HK-2 (cell line): ENCODE results near the gene CRAMP1.
A peak's percentile ranks its signal among the peaks of the same experiment; 100 is the strongest.

Experiments used
- DNase-seq: peaks from one replicate; pipeline ENCODE4 v3.0.0-alpha.2; 2018; ENCODE audit not compliant: unreplicated experiment

Gene CRAMP1

DNA sequence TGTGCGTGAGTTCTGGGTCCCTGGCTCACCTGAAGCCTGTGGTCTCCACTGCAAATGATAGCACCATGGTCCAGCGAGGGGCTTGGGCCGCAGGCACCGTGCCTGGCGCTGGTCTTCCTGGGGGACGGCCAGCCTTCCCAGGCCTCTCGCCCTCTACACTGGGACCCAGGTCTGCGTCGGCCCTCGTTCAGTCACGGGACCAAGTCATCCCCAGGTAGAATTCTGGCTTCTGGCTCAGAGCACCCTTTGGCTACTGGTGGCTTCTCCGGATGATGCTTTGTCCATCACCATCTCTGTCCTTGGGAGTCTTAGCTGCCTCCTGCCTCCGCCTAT is 20.4 kb downstream of the CRAMP1 start:
- DNase-seq, result no peak

DNA sequence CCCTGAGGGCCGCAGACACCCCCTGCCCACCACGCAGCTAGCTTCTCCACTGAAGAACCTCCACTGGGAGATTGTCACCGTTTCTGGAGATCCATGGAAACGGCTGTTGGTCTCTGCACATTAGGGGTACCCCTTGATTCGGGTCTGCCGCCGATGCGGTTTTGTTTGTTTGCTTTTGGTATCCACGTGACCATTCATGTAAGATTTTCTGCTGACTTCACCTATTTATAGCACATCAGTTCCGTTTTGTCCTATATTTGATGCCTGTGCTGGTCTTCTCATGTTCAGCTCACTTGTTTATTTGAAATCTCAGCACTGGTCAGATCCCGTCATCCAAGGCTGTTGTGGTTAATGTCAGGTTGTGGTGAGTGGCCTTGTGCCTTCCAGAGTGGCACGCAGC is 21.1 kb downstream of the CRAMP1 start:
- no peak for DNase-seq

DNA sequence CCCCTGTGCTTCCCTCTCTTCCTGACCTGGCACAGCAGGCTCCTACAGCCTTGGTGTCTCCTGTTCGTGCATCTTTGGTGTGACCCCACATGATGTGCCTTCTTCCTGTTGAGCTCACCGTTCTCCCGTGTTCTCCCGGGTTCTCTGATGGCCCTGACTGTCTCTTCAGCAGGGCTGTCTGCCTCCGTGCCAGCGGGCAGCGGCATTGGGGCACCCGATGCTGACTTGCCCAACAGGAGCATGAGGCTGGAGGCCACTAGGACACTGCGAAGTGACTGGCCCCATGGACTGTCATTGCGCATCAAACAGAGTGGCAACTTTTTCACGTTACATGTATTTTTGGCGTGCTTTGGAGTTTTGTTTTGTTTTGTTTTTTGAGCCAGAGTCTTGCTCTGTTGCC is 22.4 kb downstream of the CRAMP1 start:
- no peak for DNase-seq

DNA sequence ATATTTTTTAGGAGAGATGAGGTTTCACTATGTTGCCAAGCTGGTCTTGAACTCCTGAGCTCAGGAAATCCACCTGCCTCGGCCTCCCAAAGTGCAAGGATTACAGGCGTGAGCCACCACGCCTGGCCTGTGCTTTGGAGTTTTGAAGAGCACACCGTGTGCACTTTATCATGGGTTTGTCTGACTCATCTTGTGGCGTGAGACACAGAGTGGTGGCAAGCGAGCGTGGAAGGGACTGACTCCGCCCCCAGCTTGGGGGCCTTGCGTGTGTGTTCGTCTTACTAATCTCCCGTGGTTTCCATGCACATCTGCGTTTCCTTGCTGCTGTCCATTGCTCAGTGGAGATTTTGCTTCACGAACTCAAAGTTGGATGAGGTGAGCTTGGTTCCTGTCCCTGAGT is 22.9 kb downstream of the CRAMP1 start:
- DNase-seq, result no peak

- DNase-seq, result no peak
These were observed 25.4 kb downstream of the CRAMP1 start for GRCh38 chr16:1637526-1637925.

- no peak for DNase-seq
These were observed 26.6 kb downstream of the CRAMP1 start for GRCh38 chr16:1638757-1639156.

DNA sequence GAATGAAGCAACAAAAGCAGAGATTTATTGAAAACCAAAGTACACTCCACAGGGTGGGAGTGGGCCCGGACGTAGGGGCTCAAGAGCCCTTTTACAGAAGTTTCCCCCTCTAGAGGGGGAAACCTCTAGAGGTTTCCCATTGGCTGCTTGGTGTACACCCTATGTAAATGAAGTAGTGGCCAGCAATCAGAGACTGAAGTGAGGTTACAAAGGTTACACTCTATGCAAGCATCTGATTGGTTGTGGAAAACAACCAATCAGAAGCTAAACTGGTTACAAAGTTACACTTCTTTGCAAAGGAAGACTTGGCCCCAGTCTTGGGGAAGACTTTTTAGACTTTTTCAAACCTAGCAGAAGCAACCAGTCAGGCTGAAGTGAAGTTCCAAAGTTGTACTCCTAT is 27.1 kb downstream of the CRAMP1 start:
- no peak for DNase-seq

DNA sequence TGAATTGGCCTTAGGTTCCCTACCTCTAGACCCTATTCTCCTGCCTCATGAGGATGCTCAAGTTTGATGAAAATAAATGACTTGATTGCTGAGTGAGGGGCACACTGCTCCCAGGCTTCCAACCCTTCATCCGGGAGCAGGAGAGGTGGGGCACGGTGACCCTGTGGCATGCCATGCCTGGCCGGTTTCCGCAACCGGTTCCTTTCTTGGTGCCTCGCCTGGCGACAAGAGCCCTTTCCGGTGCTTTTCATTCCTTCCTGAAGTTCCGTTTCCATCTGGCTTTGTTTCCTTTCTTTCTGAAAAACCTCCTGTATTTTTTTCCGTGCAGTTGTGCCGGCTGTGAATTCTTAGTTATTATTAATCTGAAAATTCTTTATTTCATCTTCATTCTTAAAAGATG is 27.7 kb downstream of the CRAMP1 start:
- no peak for DNase-seq

GRCh38 chr16:1640261-1640941 is 28.2 kb downstream of the CRAMP1 start:
- DNase-seq, result no peak

DNA sequence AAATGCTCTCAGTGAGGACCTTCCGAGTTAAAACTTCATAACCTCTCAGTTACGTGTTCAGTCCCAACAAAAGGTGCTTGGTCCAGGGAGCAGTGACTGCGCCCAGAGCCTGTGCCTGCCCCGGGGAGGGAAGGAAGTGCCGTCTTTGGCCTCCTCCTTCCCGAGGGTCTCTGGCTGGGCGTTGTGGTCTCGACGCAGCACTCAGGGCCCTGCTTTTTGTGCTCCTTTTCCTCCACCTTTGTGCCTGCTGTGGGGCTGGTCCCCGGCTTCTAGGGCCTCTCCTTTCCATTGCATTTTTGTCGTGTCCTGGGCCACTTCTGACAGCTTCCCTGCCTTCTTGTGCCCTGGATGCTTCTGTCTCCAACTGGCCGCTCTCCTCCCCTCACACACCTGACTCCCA is 29.1 kb downstream of the CRAMP1 start:
- no peak for DNase-seq

DNA sequence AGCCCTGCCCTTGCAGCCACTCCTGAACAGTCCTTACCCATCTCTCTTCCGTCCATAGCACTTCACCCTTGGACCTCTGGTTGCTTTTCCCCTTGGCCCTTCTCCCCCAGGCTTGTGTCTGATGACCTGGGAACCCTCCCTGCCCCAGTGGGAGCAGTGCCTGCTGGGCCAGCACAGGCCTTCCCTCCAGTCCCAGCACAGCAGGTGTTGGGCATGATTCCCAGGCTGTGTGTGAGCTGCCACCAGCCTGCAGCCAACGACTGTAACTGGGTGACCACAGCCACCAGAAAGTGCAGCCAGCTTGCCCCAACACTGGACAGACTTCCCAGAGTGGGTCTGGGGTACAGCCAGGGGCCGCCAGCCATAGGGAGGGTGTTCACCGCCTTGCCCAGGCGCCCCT is 30.0 kb downstream of the CRAMP1 start:
- no peak for DNase-seq

DNA sequence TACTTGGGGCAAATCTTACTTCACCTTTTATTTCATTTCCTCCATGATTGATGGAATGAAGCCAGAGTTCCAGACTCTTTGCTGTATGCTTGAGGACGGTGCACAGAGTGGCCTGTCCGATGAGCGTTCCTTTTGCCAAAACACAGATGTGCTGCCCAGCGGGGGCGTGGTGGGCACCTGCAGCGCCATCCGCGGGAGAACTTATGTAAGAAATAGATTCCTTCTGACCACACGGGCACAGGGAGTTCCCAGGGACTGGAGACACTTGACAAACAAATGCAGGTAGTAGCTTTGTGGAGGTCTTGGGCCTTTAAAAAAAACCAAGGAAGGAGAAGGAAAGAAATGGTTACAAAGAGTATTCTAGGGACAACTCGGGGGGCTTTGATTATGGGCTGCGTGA is 30.6 kb downstream of the CRAMP1 start:
- no peak for DNase-seq

DNA sequence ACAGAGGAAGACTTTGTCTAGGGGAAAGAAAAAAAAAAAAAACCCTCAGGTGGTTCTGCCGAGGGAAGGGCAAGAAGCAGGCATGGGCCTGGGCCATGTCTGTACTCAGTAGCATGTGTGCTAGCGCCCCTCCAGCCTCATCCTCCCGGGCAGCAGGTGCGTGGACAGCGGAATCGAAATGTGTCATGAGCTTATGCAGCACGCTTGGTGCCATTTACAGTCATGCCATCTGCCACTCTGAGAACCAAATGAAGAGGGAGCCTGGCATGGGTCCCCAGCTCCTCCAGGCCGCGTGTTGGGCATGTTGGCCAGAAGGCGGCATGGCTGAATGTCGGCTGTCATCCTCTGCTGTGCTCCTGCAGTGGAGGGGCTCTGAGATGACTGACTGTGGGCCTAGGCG is 31.4 kb downstream of the CRAMP1 start:
- DNase-seq, result no peak

DNA sequence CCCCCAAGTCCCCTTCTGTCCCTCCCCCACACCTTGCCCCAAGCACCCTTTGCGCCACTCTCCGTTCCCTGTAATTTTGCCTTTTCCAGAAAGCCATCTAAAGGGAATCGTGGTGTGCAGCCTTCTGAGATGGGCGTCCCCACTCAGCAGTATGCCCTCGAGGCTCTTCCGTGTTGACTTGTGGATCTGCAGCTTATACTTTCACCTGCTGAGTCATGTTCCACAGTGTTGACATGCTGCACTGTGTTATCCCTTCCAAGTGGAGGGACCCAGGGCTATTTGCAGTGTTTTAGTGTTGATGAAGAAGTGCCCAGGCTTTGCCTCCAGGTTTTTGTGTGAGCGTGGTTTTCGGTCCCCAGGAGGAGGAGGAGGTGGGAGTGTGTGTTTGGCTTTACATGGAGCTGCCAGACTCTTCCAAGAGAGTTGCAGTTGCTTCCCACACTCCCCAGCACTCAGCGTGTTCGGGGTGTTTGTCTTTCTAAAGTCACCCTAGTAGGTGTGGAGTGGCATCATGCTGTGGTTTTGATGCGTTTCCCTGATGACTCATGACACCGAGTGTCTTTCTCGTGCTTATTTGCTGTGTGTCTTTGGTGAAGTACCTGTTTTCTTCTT is 33.9 kb downstream of the CRAMP1 start:
- DNase-seq, result peak; percentile 7

GRCh38 chr16:1647856-1648255 is 35.7 kb downstream of the CRAMP1 start:
- no peak for DNase-seq

DNA sequence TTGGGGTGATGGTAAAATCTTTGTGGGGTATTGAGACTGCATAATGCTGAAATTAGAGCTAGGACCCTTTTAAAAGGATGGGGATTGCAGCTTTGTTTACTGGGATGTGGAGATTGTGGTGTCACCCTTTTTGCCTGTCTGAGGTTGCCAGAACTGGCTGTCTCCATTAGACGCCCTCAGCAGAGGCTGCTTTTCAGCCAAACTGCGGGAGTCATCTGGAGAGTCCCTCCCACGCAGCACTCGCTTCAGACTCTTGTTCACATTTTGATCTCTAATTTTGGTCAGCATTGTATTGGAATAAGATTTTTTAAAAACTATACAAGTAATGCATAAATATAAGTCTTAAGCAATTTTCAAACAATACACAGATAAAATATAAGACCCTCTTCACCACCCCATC is 38.0 kb downstream of the CRAMP1 start:
- no peak for DNase-seq

GRCh38 chr16:1651094-1651973 is 39.2 kb downstream of the CRAMP1 start:
- no peak for DNase-seq

- no peak for DNase-seq
These were observed 39.8 kb downstream of the CRAMP1 start for GRCh38 chr16:1651974-1652312.

- no peak for DNase-seq
These were observed 40.9 kb downstream of the CRAMP1 start for GRCh38 chr16:1653023-1653422.

- no peak for DNase-seq
These were observed 42.5 kb downstream of the CRAMP1 start for GRCh38 chr16:1654505-1655268.

GRCh38 chr16:1655269-1655807 is 43.2 kb downstream of the CRAMP1 start:
- no peak for DNase-seq
